RWPE1 (cell line): ENCODE measurements around the gene TUBB4B.

Source experiments
- CTCF ChIA-PET: fragments of 350-600 bp; sonication (Branson Sonifier 250); formaldehyde crosslinking; extraction: SDS; loops from one replicate; lab custom pipeline; 2021; lab: Yijun Ruan, JAX
- POLR2A ChIA-PET: fragments of 400-600 bp; formaldehyde crosslinking; extraction: SDS; loops from one replicate; lab custom pipeline; 2020; ENCODE audit warnings: antibody characterized with exemption; ENCODE audit not compliant: low non-redundant PET; lab: Yijun Ruan, JAX
- DNase-seq: peaks from one replicate; pipeline ENCODE4 v3.0.0; 2012; ENCODE audit warnings: low spot score
- H3K27ac ChIP-seq: fragments of 450-650 bp; 2 replicates; pipeline ENCODE4 v1.5.1; 2017
- TF ChIP-seq, protein P1 (sequence below): fragments of 450-650 bp; conservative IDR thresholded peaks from 2 replicates; pipeline ENCODE4 v1.5.1; 2017; ENCODE audit warnings: low read depth, mild to moderate bottlenecking

TUBB4B gene

DNA sequence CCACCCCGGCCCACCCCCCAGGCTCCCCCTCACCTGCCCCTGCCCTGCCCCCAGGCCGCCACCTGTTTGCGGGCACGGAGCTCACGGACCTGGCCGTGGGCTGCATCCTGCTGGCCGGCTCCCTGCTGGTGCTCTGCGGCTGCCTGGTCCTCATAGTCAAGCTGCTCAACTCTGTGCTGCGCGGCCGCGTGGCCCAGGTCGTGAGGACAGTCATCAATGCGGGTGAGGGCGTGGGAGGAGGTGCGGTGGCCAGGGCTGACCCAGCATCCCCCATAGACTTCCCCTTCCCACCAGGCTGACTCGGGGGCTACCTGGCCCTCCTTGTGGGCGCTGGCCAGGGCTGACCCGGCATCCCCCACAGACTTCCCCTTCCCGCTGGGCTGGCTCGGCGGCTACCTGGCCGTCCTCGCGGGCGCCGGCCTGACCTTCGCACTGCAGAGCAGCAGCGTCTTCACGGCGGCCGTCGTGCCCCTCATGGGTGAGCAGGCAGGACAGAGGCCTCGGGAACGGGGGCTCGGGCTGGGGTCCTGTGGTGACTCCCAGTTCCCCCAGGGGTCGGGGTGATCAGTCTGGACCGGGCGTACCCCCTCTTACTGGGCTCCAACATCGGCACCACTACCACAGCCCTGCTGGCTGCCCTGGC lies 6.9 kb upstream of the TUBB4B start:
- ChIA-PET CTCF (interaction anchor here (0.9 to 1.7 kb wide), 4 partner anchors 21 to 189 kb away, joined by 3 to 4 read pairs (median 3); partner anchors contain the start of genes EXD3 and NOXA1), POLR2A (interaction anchor here (0.6 kb wide), 1 partner anchor 51 kb away, joined by 4 read pairs; no protein-coding TSS in a partner anchor)
- H3K27ac ChIP-seq = no peak overlapping the region
- no peak for DNase-seq
- TF ChIP-seq, protein P1, sequence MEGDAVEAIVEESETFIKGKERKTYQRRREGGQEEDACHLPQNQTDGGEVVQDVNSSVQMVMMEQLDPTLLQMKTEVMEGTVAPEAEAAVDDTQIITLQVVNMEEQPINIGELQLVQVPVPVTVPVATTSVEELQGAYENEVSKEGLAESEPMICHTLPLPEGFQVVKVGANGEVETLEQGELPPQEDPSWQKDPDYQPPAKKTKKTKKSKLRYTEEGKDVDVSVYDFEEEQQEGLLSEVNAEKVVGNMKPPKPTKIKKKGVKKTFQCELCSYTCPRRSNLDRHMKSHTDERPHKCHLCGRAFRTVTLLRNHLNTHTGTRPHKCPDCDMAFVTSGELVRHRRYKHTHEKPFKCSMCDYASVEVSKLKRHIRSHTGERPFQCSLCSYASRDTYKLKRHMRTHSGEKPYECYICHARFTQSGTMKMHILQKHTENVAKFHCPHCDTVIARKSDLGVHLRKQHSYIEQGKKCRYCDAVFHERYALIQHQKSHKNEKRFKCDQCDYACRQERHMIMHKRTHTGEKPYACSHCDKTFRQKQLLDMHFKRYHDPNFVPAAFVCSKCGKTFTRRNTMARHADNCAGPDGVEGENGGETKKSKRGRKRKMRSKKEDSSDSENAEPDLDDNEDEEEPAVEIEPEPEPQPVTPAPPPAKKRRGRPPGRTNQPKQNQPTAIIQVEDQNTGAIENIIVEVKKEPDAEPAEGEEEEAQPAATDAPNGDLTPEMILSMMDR = no peak

DNA sequence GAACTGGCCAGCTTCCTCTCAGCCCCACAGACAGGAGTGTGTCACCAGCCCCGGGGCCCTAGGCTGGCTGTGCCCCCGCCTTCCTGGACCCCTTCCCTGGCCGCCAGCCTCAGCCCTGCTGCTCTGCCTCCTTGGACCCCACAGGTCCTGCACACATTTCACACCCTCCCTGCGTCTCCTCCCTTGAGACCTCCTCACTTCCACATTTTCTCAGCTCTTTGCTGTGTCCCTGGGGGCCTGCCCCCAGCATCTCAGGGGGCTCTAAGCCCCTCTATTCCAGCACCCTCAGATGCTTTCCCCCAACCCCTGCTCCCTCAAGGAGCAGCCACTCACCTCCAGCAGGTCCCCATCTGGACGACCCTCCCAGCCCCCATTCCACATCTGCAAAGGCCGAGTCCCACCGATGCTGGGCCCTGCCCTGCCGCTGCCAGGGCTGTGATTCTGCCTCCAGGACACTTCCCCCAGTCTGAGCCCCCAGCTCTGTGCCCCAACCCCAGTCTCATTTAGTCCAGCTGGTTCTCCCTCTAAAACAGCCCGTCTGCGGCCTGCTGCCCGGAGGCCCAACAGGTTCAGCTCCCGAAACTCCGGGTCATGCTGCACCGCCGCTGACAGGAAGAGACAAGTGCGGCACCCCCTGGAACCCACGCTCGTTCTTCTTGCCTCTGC lies 6.2 kb upstream of the TUBB4B start:
- ChIA-PET CTCF (interaction anchor here (0.6 to 3.3 kb wide), 6 partner anchors 8 to 66 kb away, joined by 3 to 22 read pairs (median 4); partner anchors contain the start of genes RNF224 and SSNA1), POLR2A (no interaction called here)
- no peak overlapping the region for H3K27ac ChIP-seq
- DNase-seq = no peak
- TF ChIP-seq, protein P1 = no peak

DNA sequence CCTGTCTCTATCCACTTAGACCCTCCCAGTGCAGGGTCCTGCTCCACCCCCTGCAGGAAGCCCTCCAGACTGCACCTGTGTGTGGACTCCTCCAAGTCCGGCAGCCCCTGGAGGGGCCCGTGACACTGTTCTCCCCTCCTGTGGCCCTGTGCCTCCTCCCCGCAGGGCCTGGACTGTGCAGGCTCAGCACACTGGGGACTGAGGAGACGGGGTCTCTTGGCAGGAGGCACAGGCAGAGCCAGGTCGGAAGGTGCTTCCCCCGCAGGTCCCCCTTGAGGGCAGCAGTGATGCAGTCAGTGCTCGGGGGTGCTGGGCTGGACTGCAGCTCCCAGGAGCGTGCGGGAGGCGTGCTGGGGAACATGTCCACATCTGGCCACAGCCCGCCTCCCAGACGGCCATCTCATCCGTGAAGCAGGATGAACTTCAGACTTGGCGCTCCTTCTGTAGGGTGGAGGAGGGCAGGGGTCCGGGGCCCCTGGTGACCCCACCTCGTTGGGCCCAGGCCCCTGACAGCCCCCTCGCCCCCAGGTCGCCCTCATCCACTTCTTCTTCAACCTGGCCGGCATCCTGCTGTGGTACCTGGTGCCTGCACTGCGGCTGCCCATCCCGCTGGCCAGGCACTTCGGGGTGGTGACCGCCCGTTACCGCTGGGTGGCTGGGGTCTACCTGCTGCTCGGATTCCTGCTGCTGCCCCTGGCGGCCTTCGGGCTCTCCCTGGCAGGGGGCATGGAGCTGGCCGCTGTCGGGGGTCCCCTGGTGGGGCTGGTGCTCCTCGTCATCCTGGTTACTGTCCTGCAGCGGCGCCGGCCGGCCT lies 5.5 kb upstream of the TUBB4B start:
- no peak for DNase-seq
- ChIA-PET POLR2A (interaction anchor here (0.6 to 1.2 kb wide), 2 partner anchors 41 to 150 kb away, joined by 3 to 6 read pairs; no protein-coding TSS in a partner anchor), CTCF (interaction anchor here (0.6 to 3.3 kb wide), 27 partner anchors 9 to 259 kb away, joined by 3 to 24 read pairs (median 6); partner anchors contain the start of genes CYSRT1, DPP7, GRIN1 and LRRC26)
- TF ChIP-seq, protein P1 = no peak
- H3K27ac ChIP-seq = 0 out of 2 replicates have a peak overlapping the region, but pooled peaks have one; percentile 100

DNA sequence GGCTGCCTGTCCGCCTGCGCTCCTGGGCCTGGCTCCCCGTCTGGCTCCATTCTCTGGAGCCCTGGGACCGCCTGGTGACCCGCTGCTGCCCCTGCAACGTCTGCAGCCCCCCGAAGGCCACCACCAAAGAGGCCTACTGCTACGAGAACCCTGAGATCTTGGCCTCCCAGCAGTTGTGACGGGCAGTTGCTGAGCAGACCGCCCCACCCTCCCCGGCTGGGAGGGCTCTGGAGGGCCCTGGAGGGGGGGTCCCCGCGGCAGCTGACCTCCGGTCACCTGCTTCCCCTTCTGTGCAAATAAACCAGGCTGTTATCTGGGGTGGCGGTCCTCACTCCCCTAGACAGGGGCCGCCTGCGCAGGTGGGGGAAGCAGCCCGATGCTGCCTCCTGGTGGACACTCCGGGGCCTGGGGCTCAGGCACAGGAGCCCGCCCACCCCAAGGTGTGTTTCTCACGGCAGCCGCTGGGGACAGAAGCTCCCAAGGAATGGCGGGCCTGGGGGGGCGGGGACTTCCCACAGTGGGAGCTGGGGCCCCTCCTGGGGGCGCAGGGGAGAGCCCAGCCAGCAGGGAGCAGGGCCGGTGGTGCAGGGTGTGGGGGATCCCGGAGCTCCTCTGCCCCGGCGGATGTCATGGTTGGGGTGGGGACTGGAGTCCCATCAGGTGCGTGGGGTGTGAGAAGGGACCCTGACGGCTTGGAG lies 4.7 kb upstream of the TUBB4B start:
- peak; percentile 95 for DNase-seq
- peak overlapping the region; percentile 100 for H3K27ac ChIP-seq
- POLR2A ChIA-PET = interaction anchor here (0.6 to 1.8 kb wide), 5 partner anchors 13 to 150 kb away, joined by 3 to 7 read pairs (median 4); no protein-coding TSS in a partner anchor
- TF ChIP-seq, protein P1 = peak; percentile 100
- CTCF ChIA-PET = interaction anchor here (0.6 to 3.3 kb wide), 46 partner anchors 9 to 259 kb away, joined by 3 to 24 read pairs (median 4); partner anchors contain the start of genes CYSRT1, DPP7, GRIN1 and LRRC26

DNA sequence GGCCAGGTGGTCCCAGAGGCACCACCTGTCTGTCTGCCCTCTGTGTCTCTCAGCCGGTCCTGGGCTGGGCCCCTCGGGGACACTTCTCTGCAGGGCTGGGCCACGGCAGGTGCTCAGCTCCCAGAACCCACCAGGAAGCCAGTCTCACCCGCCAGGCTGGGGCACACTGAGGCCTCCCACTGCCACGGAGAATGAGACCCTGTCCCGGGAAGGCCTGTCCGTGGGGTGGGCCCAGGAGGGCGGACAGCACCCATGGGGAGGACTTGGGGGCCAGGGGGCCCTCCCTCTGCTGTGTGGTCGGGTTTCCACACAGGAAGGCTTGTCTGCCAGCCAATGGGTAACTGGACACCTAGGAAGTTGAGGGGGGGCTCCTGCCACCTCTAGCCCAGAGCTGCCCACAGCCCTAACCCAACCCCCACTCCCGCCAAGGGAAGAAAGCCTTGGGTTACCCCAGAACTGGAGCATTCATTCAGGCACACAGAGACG lies 4.1 kb upstream of the TUBB4B start:
- TF ChIP-seq, protein P1 = no peak
- ChIA-PET CTCF (interaction anchor here (0.6 to 3.3 kb wide), 47 partner anchors 8 to 265 kb away, joined by 3 to 24 read pairs (median 4); partner anchors contain the start of genes CYSRT1, DPP7, GRIN1 and LRRC26), POLR2A (interaction anchor here (1.2 to 1.8 kb wide), 4 partner anchors 14 to 42 kb away, joined by 3 to 7 read pairs (median 4); no protein-coding TSS in a partner anchor)
- H3K27ac ChIP-seq = peak overlapping the region; percentile 100
- DNase-seq = no peak
